Spleen (tissue), 11 donors: ENCODE data around the gene TTC31. TPM values are rescaled to one million over a fixed set of nuclear protein-coding genes. Genes with fewer than 3 reads are reported as not detected.
"Not testable (repeated sequence)": the region's sequence is repeated elsewhere in the genome, so short reads cannot be mapped to it uniquely, and the experiment has no call there.

Source experiments
- DNase-seq: peaks from one replicate; pipeline ENCODE4 v3.0.0-alpha.2; 2020
- H3K27ac ChIP-seq, 8 donors: fragments of 200-600 bp; sonication (generic) in 7 of 8; 1 replicate in 4 of 8; 2 replicates in 4 of 8; pipeline versions ENCODE4 v1.5.0 to v1.8.0; 2016 to 2021; ENCODE audit warnings: inconsistent platforms in 4 of 8, mild to moderate bottlenecking in 4 of 8, moderate library complexity in 1 of 8
- H3K27me3 ChIP-seq, 7 donors: fragments of 200-600 bp; sonication (generic) in 6 of 7; replicated peaks in 1 of 7; 1 replicate in 4 of 7; 2 replicates in 3 of 7; pipeline versions ENCODE4 v1.5.0 to v1.8.0; 2016 to 2021; ENCODE audit warnings: inconsistent platforms in 3 of 7, mild to moderate bottlenecking in 1 of 7
- H3K36me3 ChIP-seq, 6 donors: fragments of 200-600 bp; sonication (generic) in 5 of 6; 1 replicate in 4 of 6; 2 replicates in 2 of 6; pipeline versions ENCODE4 v1.5.0 to v1.8.0; 2016 to 2021; ENCODE audit warnings: inconsistent platforms in 2 of 6
- H3K4me1 ChIP-seq, 6 donors: fragments of 200-600 bp; sonication (generic) in 5 of 6; 1 replicate in 3 of 6; 2 replicates in 3 of 6; pipeline versions ENCODE4 v1.5.0 to v1.8.0; 2016 to 2021; ENCODE audit warnings: inconsistent platforms in 3 of 6
- H3K4me3 ChIP-seq, 8 donors: fragments of 200-600 bp; sonication (generic) in 7 of 8; 1 replicate in 4 of 8; 2 replicates in 4 of 8; pipeline versions ENCODE4 v1.5.0 to v1.8.0; 2016 to 2021; ENCODE audit warnings: inconsistent platforms in 4 of 8, mild to moderate bottlenecking in 4 of 8, moderate library complexity in 2 of 8
- H3K9me3 ChIP-seq, 8 donors: fragments of 200-600 bp; sonication (generic) in 7 of 8; 1 replicate in 4 of 8; 2 replicates in 4 of 8; pipeline versions ENCODE4 v1.5.0 to v1.8.0; 2016 to 2021; ENCODE audit warnings: inconsistent platforms in 4 of 8
- CTCF ChIP-seq, 11 experiments: fragments of 200-600 bp in 7 of 11; fragments of 450-650 bp in 4 of 11; sonication (generic) in 4 of 11; IDR thresholded peaks in 8 of 11; conservative IDR thresholded peaks in 3 of 11; 1 replicate in 7 of 11; 2 replicates in 4 of 11; pipeline versions ENCODE4 v1.4.0 to v1.8.0; 2016 to 2021; ENCODE audit warnings: antibody characterized with exemption in 11 of 11, inconsistent platforms in 4 of 11, mild to moderate bottlenecking in 1 of 11
- POLR2A ChIP-seq, 3 donors: fragments of 450-650 bp; IDR thresholded peaks; one replicate each; pipeline ENCODE4 v1.5.1; 2017; ENCODE audit warnings: antibody characterized with exemption in 3 of 3, mild to moderate bottlenecking in 1 of 3
- POLR2AphosphoS5 ChIP-seq, 3 donors: sonication (generic); formaldehyde crosslinking; IDR thresholded peaks; one replicate each; pipeline ENCODE4 v1.5.1; 2017; ENCODE audit warnings: antibody characterized with exemption in 3 of 3
- WGBS, 5 donors: extraction: QIAGEN DNeasy Blood & Tissue Kit in 3 of 5; methylation state at CpG; one replicate each; pipeline versions ENCODE4 v1.1.5 to v1.1.7; 2013 to 2018; 5-methylcytosine and 5-hydroxymethylcytosine counted together
- intact Hi-C: fragments of 100-400 bp; cut with DNase I; formaldehyde crosslinking; loops from one replicate; pipeline ENCODE4 v1.15.0; 2023; ENCODE audit warnings: low total_unique reads
- polyA plus RNA-seq, 3 donors: library from polyadenylated mRNA; stranded (reverse); fragments of 200-250 nt; gene quantifications; one replicate each; pipeline ENCODE4 v1.2.1, GENCODE V29; 2013
- total RNA-seq, 7 donors: library from RNA; depleted of rRNA in 3 of 7; stranded (reverse); fragments of >200 nt in 3 of 7; fragmentation: NEBNext Ultra II Directional in 4 of 7; extraction: Animal tissue kit (Norgen Biotek cat#: 25700) in 4 of 7; gene quantifications; one replicate each; pipeline versions ENCODE4 v1.1.0 to v1.2.1, GENCODE V29; 2016 to 2021
- donor health status: healthy with polysubstance abuse.
- donor health status: DM: no; HTN: no; CAD: no; lungs with moderate emphysema.
- donor health status: DM: no; HTN: no; CAD: no.
- donor health status: Bipolar disorder and iron deficiency.
- donor health status: healthy.
- donor health status: DM: no; HTN: no; CAD: no.
- donor health status: DM: yes; HTN: yes; CAD: no.

TTC31 gene
- total and polyA plus RNA-seq, 10 donors: 15.7 to 51.3 (median 35.9) TPM

GRCh38 chr2:74458132-74458937 lies 24.5 kb upstream of the TTC31 start, which contains the start of gene WBP1:
TSS of gene WBP1 (plus strand) at chr2:74458438. CDS start at chr2:74458603, 165 bp downstream.
- Histone ChIP-seq H3K27ac (peak within 1 kb of the TSS; percentile 95 to 100 (median 98)), H3K9me3 (no peaks in the 10 kb centered on the region), H3K36me3 (peaks cover 0 to 35% (median 20%) of the 10 kb centered on the region in 6 donors), H3K4me3 (peak within 1 kb of the TSS; percentile 55 to 91 (median 72)), H3K4me1 (peaks cover 32 to 67% (median 44%) of the 10 kb centered on the region in 6 donors), H3K27me3 (no peaks in the 10 kb centered on the region)
- peak; percentile 99 for DNase-seq
- TF ChIP-seq POLR2A (IDR thresholded peaks at IDR 0.05) (peak; percentile 64 to 76 (median 65)), CTCF (IDR thresholded peaks at IDR 0.05 in 8 of 11, conservative IDR thresholded peaks at IDR 0.05 in 3 of 11) (peak in 1 of 11 experiments; percentile 22), POLR2AphosphoS5 (IDR thresholded peaks at IDR 0.05) (peak; percentile 90 to 93 (median 92))
- 0 to 2% (median 0%) methylated on average over 26 to 38 of the region's 38 CpGs for WGBS, 5 donors
- intact Hi-C loops: no loop called here

DNA sequence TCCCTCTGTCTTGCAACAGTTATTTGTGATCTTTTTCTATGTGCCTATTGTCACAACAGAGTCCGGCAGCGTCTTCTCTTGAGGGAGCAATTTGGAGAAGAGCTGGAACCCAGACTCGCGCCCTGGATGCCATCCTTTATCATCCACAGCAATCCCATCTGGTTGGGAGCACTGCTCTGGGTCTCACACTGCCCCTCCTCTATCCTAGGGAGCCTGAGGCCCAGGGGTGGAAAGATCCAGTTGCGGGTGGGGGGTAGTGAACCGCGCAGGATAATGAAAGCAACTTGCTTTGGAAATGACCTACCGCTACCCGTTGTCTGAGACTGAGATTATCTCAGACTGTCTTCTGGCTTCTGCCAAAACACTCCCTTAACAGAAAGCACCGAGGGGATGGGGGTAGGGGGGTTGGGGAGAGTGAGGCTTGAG lies 23.9 kb upstream of the TTC31 start:
- Histone ChIP-seq H3K27ac (peak overlapping the region; percentile 77 to 100 (median 98)), H3K36me3 (peaks cover 0 to 35% (median 20%) of the 10 kb centered on the region in 6 donors), H3K9me3 (no peaks in the 10 kb centered on the region), H3K27me3 (no peaks in the 10 kb centered on the region), H3K4me3 (peak overlapping the region; percentile 55 to 91 (median 72)), H3K4me1 (peaks cover 33 to 74% (median 50%) of the 10 kb centered on the region in 6 donors)
- intact Hi-C loops: no loop called here
- TF ChIP-seq POLR2A (IDR thresholded peaks at IDR 0.05) (no peak), CTCF (IDR thresholded peaks at IDR 0.05 in 8 of 11, conservative IDR thresholded peaks at IDR 0.05 in 3 of 11) (no peak), POLR2AphosphoS5 (IDR thresholded peaks at IDR 0.05) (no peak)
- peak; percentile 78 for DNase-seq
- WGBS, 5 donors: 5 to 11% (median 6%) methylated on average over 10 of the region's 10 CpGs

DNA sequence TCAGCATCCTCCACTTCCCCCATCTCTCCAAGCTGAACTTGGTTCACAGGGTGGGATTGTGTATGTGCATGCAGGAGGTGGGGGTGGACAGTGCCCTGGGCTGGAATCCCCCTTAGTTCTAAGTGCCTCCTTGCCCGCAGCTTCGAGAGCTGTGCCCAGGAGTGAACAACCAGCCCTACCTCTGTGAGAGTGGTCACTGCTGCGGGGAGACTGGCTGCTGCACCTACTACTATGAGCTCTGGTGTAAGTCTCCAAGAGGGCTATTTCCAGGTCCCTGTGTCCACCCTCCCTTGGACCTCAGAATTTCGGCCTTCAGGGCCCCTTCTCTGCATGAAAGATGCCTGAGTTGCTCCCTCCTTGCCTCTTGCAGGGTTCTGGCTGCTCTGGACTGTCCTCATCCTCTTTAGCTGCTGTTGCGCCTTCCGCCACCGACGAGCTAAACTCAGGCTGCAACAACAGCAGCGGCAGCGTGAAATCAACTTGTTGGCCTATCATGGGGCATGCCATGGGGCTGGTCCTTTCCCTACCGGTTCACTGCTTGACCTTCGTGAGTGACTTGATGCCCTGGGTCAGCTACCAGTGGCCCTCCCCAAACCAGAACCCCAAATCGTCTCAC lies 23.3 kb upstream of the TTC31 start:
- TF ChIP-seq POLR2AphosphoS5 (IDR thresholded peaks at IDR 0.05): peak; percentile 55 to 68 (median 55)
- H3K4me1 ChIP-seq: peaks cover 37 to 75% (median 54%) of the 10 kb centered on the region in 6 donors
- WGBS, 5 donors: 79 to 93% (median 85%) methylated on average over 13 of the region's 13 CpGs
- H3K4me3 ChIP-seq: peak overlapping the region in 3 of 8 donors; percentile 55 to 91 (median 70)
- H3K27ac ChIP-seq: peak overlapping the region in 3 of 8 donors; percentile 95 to 100 (median 99)
- peaks cover 0 to 35% (median 20%) of the 10 kb centered on the region in 6 donors for H3K36me3 ChIP-seq
- intact Hi-C loops, H3K9me3 ChIP-seq, H3K27me3 ChIP-seq: not testable (repeated sequence)
- peak; percentile 71 for DNase-seq

- H3K9me3 ChIP-seq, H3K27ac ChIP-seq, H3K27me3 ChIP-seq, H3K4me3 ChIP-seq, intact Hi-C loops: not testable (repeated sequence)
- peaks cover 0 to 35% (median 20%) of the 10 kb centered on the region in 6 donors for H3K36me3 ChIP-seq
- WGBS, 5 donors: 81 to 90% (median 82%) methylated on average over 9 to 10 of the region's 10 CpGs
- H3K4me1 ChIP-seq: peaks cover 38 to 75% (median 52%) of the 10 kb centered on the region in 6 donors
- DNase-seq: peak; percentile 74
Measured at GRCh38 chr2:74460187-74460586, 22.7 kb upstream of the TTC31 start.
